H1 (cell line): ENCODE measurements around the gene TMEM52B. TPM values are rescaled to one million over a fixed set of nuclear protein-coding genes. Genes with fewer than 3 reads are reported as not detected.

Source experiments
- CTCF ChIA-PET: fragments of 300-600 bp; sonication (Branson Sonifier 250); formaldehyde crosslinking; loops from one replicate; lab custom pipeline; 2021; ENCODE audit not compliant: partially characterized antibody; lab: Charles Lee
- POLR2A ChIA-PET: fragments of 300-600 bp; sonication (Branson Sonifier 250); formaldehyde crosslinking; loops from one replicate; lab custom pipeline; 2021; ENCODE audit warnings: inconsistent platforms; ENCODE audit not compliant: partially characterized antibody; lab: Charles Lee
- DNase-seq, 2 experiments: peaks; one replicate each; pipeline versions ENCODE4 v3.0.0 to v3.0.0-alpha.2; 2010 to 2022; ENCODE audit warnings: low spot score in 2 of 2, low read depth in 1 of 2, mixed read lengths in 1 of 2
- FAIRE-seq: peaks from 2 replicates; lab custom pipeline; 2011; peaks lifted over from hg19 to GRCh38; lab: Jason Lieb, UNC
- H2AFZ ChIP-seq: 2 replicates; pipeline ENCODE4 v1.8.1; 2012; ENCODE audit warnings: low read length, inconsistent platforms
- H2AK5ac ChIP-seq: 2 replicates; pipeline ENCODE4 v1.6.1; 2013; ENCODE audit warnings: low read depth, low read length
- H2BK120ac ChIP-seq: replicated peaks from 2 replicates; pipeline ENCODE3; 2013; ENCODE audit warnings: low read depth, low read length, inconsistent platforms
- H2BK12ac ChIP-seq: 2 replicates; pipeline ENCODE4 v1.6.1; 2013; ENCODE audit warnings: low read depth, low read length
- H2BK15ac ChIP-seq: 2 replicates; pipeline ENCODE4 v1.6.1; 2013; ENCODE audit warnings: low read length
- H2BK20ac ChIP-seq: 2 replicates; pipeline ENCODE4 v1.6.1; 2013; ENCODE audit warnings: low read length
- H2BK5ac ChIP-seq: 2 replicates; pipeline ENCODE4 v1.6.1; 2013; ENCODE audit warnings: low read depth, low read length
- H3K14ac ChIP-seq: 2 replicates; pipeline ENCODE4 v1.6.1; 2013; ENCODE audit warnings: inconsistent platforms; ENCODE audit not compliant: insufficient read length
- H3K18ac ChIP-seq: 2 replicates; pipeline ENCODE4 v1.6.1; 2013; ENCODE audit warnings: low read length; ENCODE audit errors: extremely low read depth
- H3K23ac ChIP-seq: 2 replicates; pipeline ENCODE4 v1.6.1; 2013; ENCODE audit warnings: inconsistent platforms; ENCODE audit not compliant: insufficient read length
- H3K23me2 ChIP-seq: 2 replicates; pipeline ENCODE4 v1.6.1; 2013; ENCODE audit warnings: low read depth, low read length
- H3K27ac ChIP-seq: 2 replicates; pipeline ENCODE4 v1.6.1; 2011; ENCODE audit warnings: low read depth, low read length, inconsistent platforms
- H3K27me3 ChIP-seq, 4 experiments: replicated peaks in 1 of 4; 1 replicate in 1 of 4; 2 replicates in 3 of 4; pipeline versions ENCODE4 v1.6.1 to v1.8.1; 2011 to 2013; ENCODE audit warnings: low read length in 3 of 4, mild to moderate bottlenecking in 3 of 4, inconsistent platforms in 2 of 4, mixed read lengths in 2 of 4, moderate library complexity in 1 of 4; ENCODE audit not compliant: control insufficient read depth in 3 of 4, insufficient read depth in 3 of 4; ENCODE audit errors: extremely low read depth in 1 of 4
- H3K36me3 ChIP-seq, 4 experiments: 2 replicates each; pipeline versions ENCODE4 v1.6.1 to v1.8.1; 2011 to 2013; ENCODE audit warnings: mild to moderate bottlenecking in 4 of 4, low read length in 3 of 4, moderate library complexity in 2 of 4, control low read depth in 1 of 4, inconsistent platforms in 1 of 4; ENCODE audit not compliant: insufficient read depth in 4 of 4, control insufficient read depth in 2 of 4
- H3K4ac ChIP-seq: replicated peaks from 2 replicates; pipeline ENCODE3; 2013; ENCODE audit warnings: low read length, low read depth, mixed read lengths, inconsistent platforms; ENCODE audit not compliant: insufficient read length
- H3K4me1 ChIP-seq, 4 experiments: replicated peaks in 1 of 4; 1 replicate in 1 of 4; 2 replicates in 3 of 4; pipeline versions ENCODE4 v1.6.1 to v1.8.1; 2011 to 2013; ENCODE audit warnings: low read length in 3 of 4, inconsistent platforms in 2 of 4, mixed read lengths in 1 of 4; ENCODE audit not compliant: insufficient read depth in 4 of 4, control insufficient read depth in 3 of 4
- H3K4me2 ChIP-seq, 2 experiments: 2 replicates each; pipeline versions ENCODE4 v1.6.1 to v1.8.1; 2011 to 2013; ENCODE audit warnings: low read depth in 2 of 2, low read length in 2 of 2, control low read depth in 1 of 2, inconsistent platforms in 1 of 2, mild to moderate bottlenecking in 1 of 2; ENCODE audit not compliant: insufficient read depth in 1 of 2
- H3K4me3 ChIP-seq, 4 experiments: fragments of 200-600, 300-600 bp in 1 of 4; sonication (generic), shearing (Covaris generic), sonication (Bioruptor Twin) in 1 of 4; 2 replicates each; pipeline versions ENCODE4 v1.5.1 to v1.8.1; 2011 to 2016; ENCODE audit warnings: low read length in 4 of 4, low read depth in 3 of 4, control low read depth in 2 of 4, inconsistent platforms in 2 of 4, mild to moderate bottlenecking in 2 of 4, mixed read lengths in 1 of 4, moderate library complexity in 1 of 4; ENCODE audit not compliant: insufficient read depth in 2 of 4; ENCODE audit errors: extremely low read depth in 1 of 4
- H3K56ac ChIP-seq: replicated peaks from 2 replicates; pipeline ENCODE3; 2013; ENCODE audit warnings: low read depth, mild to moderate bottlenecking, mixed read lengths, low read length, inconsistent platforms; ENCODE audit not compliant: insufficient read length
- H3K79me1 ChIP-seq: 2 replicates; pipeline ENCODE4 v1.6.1; 2013; ENCODE audit warnings: low read depth, low read length, control low read depth
- H3K79me2 ChIP-seq, 2 experiments: 2 replicates each; pipeline versions ENCODE4 v1.6.1 to v1.8.1; 2012 to 2013; ENCODE audit warnings: low read length in 2 of 2, mild to moderate bottlenecking in 2 of 2, inconsistent platforms in 1 of 2; ENCODE audit not compliant: insufficient read depth in 2 of 2, control insufficient read depth in 1 of 2
- H3K9ac ChIP-seq, 4 experiments: replicated peaks in 1 of 4; 1 replicate in 1 of 4; 2 replicates in 3 of 4; pipeline versions ENCODE4 v1.6.1 to v1.8.1; 2011 to 2013; ENCODE audit warnings: low read depth in 3 of 4, low read length in 3 of 4, control low read depth in 2 of 4, mild to moderate bottlenecking in 2 of 4, moderate library complexity in 2 of 4, inconsistent platforms in 1 of 4; ENCODE audit errors: extremely low read depth in 1 of 4
- H3K9me3 ChIP-seq, 2 experiments: 2 replicates each; pipeline versions ENCODE4 v1.6.1 to v1.8.1; 2012 to 2013; ENCODE audit warnings: mild to moderate bottlenecking in 2 of 2, moderate library complexity in 2 of 2, control low read depth in 1 of 2, inconsistent platforms in 1 of 2, low read depth in 1 of 2, low read length in 1 of 2, mixed read lengths in 1 of 2; ENCODE audit not compliant: insufficient read depth in 2 of 2
- H4K20me1 ChIP-seq, 2 experiments: replicated peaks in 1 of 2; 2 replicates each; pipeline versions ENCODE3 to v1.8.1; 2011 to 2013; ENCODE audit warnings: inconsistent platforms in 2 of 2, low read length in 2 of 2, mild to moderate bottlenecking in 1 of 2; ENCODE audit not compliant: insufficient read depth in 2 of 2, control insufficient read depth in 1 of 2
- H4K5ac ChIP-seq: 2 replicates; pipeline ENCODE4 v1.6.1; 2013; ENCODE audit warnings: low read length, low read depth, mixed read lengths, inconsistent platforms; ENCODE audit not compliant: insufficient read length
- H4K8ac ChIP-seq: 2 replicates; pipeline ENCODE4 v1.8.0; 2013; ENCODE audit warnings: mild to moderate bottlenecking, moderate library complexity, low read length, inconsistent platforms; ENCODE audit not compliant: insufficient read depth; ENCODE audit errors: extremely low read depth
- H4K91ac ChIP-seq: replicated peaks from 2 replicates; pipeline ENCODE3; 2013; ENCODE audit warnings: low read length, mixed read lengths, inconsistent platforms; ENCODE audit not compliant: insufficient read length
- FOSL1 ChIP-seq: IDR thresholded peaks from 2 replicates; pipeline ENCODE4 v1.6.1; 2011; ENCODE audit warnings: mild to moderate bottlenecking, low read depth, low read length, moderate library complexity; ENCODE audit not compliant: insufficient read depth
- POLR2AphosphoS5 ChIP-seq: IDR thresholded peaks from 2 replicates; pipeline ENCODE4 v1.6.1; 2011; ENCODE audit warnings: low read depth, low read length
- RFX5 ChIP-seq: IDR thresholded peaks from 2 replicates; pipeline ENCODE4 v1.6.1; 2011; ENCODE audit warnings: low read depth, low read length, improper control_type of control experiment, borderline replicate concordance
- SIN3A ChIP-seq, 2 experiments: IDR thresholded peaks in 1 of 2; conservative IDR thresholded peaks in 1 of 2; 2 replicates each; pipeline ENCODE4 v1.6.1; 2011 to 2012; ENCODE audit warnings: low read length in 2 of 2, improper control_type of control experiment in 1 of 2, low read depth in 1 of 2, mild to moderate bottlenecking in 1 of 2
- SIX5 ChIP-seq: IDR thresholded peaks from 2 replicates; pipeline ENCODE4 v1.6.1; 2011; ENCODE audit warnings: mild to moderate bottlenecking, low read depth, low read length
- SP4 ChIP-seq: IDR thresholded peaks from 2 replicates; pipeline ENCODE4 v1.6.1; 2012; ENCODE audit warnings: low read length, inconsistent platforms
- WGBS, 2 experiments: shearing (Covaris generic) in 1 of 2; methylation state at CpG; one replicate each; pipeline versions ENCODE4 v1.1.6 to v1.1.7; 2013 to 2015; ENCODE audit warnings: low lambda C conversion rate in 2 of 2, mixed read lengths in 2 of 2, inconsistent platforms in 1 of 2, low coverage in 1 of 2, missing lambda C conversion rate in 1 of 2; ENCODE audit not compliant: insufficient replicate concordance in 2 of 2, insufficient coverage in 1 of 2, insufficient read length in 1 of 2; ENCODE audit errors: extremely low coverage in 1 of 2, missing lambda C conversion rate in 1 of 2; 5-methylcytosine and 5-hydroxymethylcytosine counted together
- polyA plus RNA-seq, 7 experiments: library from polyadenylated mRNA; depleted of rRNA in 3 of 7; stranded (reverse) in 5 of 7; unstranded in 2 of 7; fragments of >200 nt in 5 of 7; fragments of 200-250 nt in 2 of 7; gene quantifications; 1 replicate in 5 of 7; 2 replicates in 1 of 7; 4 replicates in 1 of 7; pipeline versions ENCODE4 v1.2.1 to v1.2.3, GENCODE V29; 2011 to 2013; ENCODE audit warnings: missing spikeins in 2 of 7, mixed read lengths in 2 of 7
- total RNA-seq: library from RNA; stranded (reverse); fragmentation: NEBNext Ultra II Directional; extraction: Animal tissue kit (Norgen Biotek cat#: 25700); gene quantifications from 2 replicates; pipeline ENCODE4 v1.2.1, GENCODE V29; 2021

Gene TMEM52B
- total and polyA plus RNA-seq, 2 of the 8 experiments (the other 6 are each of a cell fraction or from before 2014, with no cell fraction given): not detected

DNA sequence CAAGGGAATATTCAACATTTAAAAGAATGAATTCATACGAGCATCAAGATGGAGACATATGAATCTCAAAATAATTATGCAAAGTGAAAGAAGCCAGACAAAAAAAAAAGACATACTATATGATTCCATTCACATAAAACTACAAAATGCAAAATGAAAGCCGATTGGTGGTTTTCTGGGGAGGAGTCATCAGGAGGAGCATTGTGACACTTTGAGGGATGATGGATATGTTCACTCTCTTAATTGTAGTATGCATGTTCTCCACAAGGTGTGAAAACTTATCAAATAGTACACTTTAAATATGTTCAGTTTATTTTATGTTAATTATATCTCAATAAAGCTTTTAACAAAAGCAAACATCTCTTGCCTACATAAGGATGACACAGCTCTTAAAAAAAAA is 20.4 kb upstream of the TMEM52B start:
- DNase-seq (no peak), FAIRE-seq (no peak)
- H3K4ac ChIP-seq: no peak overlapping the region
- H3K9ac ChIP-seq: no peak overlapping the region
- H2BK5ac ChIP-seq: no peak overlapping the region
- peaks cover 5% of the 10 kb centered on the region for H3K23me2 ChIP-seq
- no peak overlapping the region for H3K23ac ChIP-seq
- H3K4me2 ChIP-seq: no peak overlapping the region
- H3K27ac ChIP-seq: no peak overlapping the region
- 75% methylated on average over 2 of the region's 2 CpGs; no CpG with 5 or more reads in 1 of the 2 experiments for WGBS, 2 experiments
- no peak overlapping the region for H3K14ac ChIP-seq
- H3K36me3 ChIP-seq: no peaks in the 10 kb centered on the region
- no peaks in the 10 kb centered on the region for H3K27me3 ChIP-seq
- CTCF ChIA-PET: interaction anchor here (0.6 to 0.7 kb wide), 2 partner anchors 511 to 548 kb away, joined by 3 read pairs; no protein-coding TSS in a partner anchor
- no peak overlapping the region for H3K4me3 ChIP-seq
- H3K79me1 ChIP-seq: no peaks in the 10 kb centered on the region
- no peak for TF ChIP-seq SP4
- TF ChIP-seq POLR2AphosphoS5: no peak
- TF ChIP-seq SIX5: no peak
- no peak for TF ChIP-seq RFX5
- no peak for TF ChIP-seq FOSL1
- no peak for TF ChIP-seq SIN3A (conservative IDR thresholded peaks at IDR 0.05 in 1 of 2, IDR thresholded peaks at IDR 0.05 in 1 of 2; ENCODE audit: low read depth in 1 of 2, low read length in 2 of 2)
- TF ChIP-seq, all 59 proteins: peak for 0
- Histone ChIP-seq H3K56ac (no peak overlapping the region), H2AFZ (no peak overlapping the region), H4K5ac (no peak overlapping the region), H3K79me2 (no peaks in the 10 kb centered on the region), H2BK12ac (no peak overlapping the region), H3K9me3 (no peaks in the 10 kb centered on the region), H3K4me1 (peaks cover 0 to 4% (median 1%) of the 10 kb centered on the region in 4 experiments; a peak in 2 of 7 replicates), H4K20me1 (no peaks in the 10 kb centered on the region), H4K8ac (no peak overlapping the region), H2AK5ac (no peak overlapping the region), H2BK120ac (no peak overlapping the region), H3K18ac (no peak overlapping the region), H2BK15ac (no peak overlapping the region), H4K91ac (no peak overlapping the region), H2BK20ac (no peak overlapping the region)
- POLR2A ChIA-PET: interaction anchor here (0.6 kb wide), 1 partner anchor 11 kb away, joined by 3 read pairs; no protein-coding TSS in a partner anchor
